Measurements from ENCODE around the gene NFE2L3.

- TF ChIP-seq CTCF (IDR thresholded peaks at IDR 0.05) (no peak), POLR2A (IDR thresholded peaks at IDR 0.05) (no peak)
These were observed 8.9 kb downstream of the NFE2L3 start for GRCh38 chr7:26160896-26161295.
